Right lobe of liver (tissue), 6 donors: Measurements from ENCODE around the gene CKAP5. TPM values are rescaled to one million over a fixed set of nuclear protein-coding genes. Genes with fewer than 3 reads are reported as not detected.

Experiments
- ATAC-seq, 4 donors: fragments of 200-7000 bp; cut with Tn5 transposase; one replicate each; pipeline ENCODE4 v1.9.1; 2020; ENCODE audit warnings: mild to moderate bottlenecking in 4 of 4, moderate library complexity in 4 of 4
- DNase-seq, 3 donors: peaks; one replicate each; pipeline ENCODE4 v3.0.0-alpha.2; 2020
- H3K27ac ChIP-seq, 3 donors: fragments of 200-600 bp; one replicate each; pipeline ENCODE4 v1.8.0; 2022
- H3K27me3 ChIP-seq, 2 donors: fragments of 200-600 bp; one replicate each; pipeline ENCODE4 v1.8.0; 2022
- H3K36me3 ChIP-seq, 4 donors: fragments of 200-600 bp; sonication (generic) in 1 of 4; one replicate each; pipeline versions ENCODE4 v1.5.1 to v1.8.0; 2017 to 2022; ENCODE audit warnings: control low read depth in 1 of 4
- H3K4me1 ChIP-seq, 4 donors: fragments of 200-600 bp; sonication (generic) in 1 of 4; one replicate each; pipeline versions ENCODE4 v1.5.1 to v1.8.0; 2017 to 2022; ENCODE audit warnings: control low read depth in 1 of 4
- H3K4me3 ChIP-seq, 3 donors: fragments of 200-600 bp; one replicate each; pipeline ENCODE4 v1.8.0; 2022
- H3K9me3 ChIP-seq, 4 donors: fragments of 200-600 bp; sonication (generic) in 1 of 4; one replicate each; pipeline versions ENCODE4 v1.5.1 to v1.8.0; 2017 to 2022; ENCODE audit warnings: control low read depth in 1 of 4
- CTCF ChIP-seq, 4 donors: fragments of 200-600 bp in 3 of 4; fragments of 450-650 bp in 1 of 4; IDR thresholded peaks; one replicate each; pipeline versions ENCODE4 v1.5.1 to v1.8.0; 2016 to 2022; ENCODE audit warnings: antibody characterized with exemption in 4 of 4, mild to moderate bottlenecking in 2 of 4
- POLR2A ChIP-seq: fragments of 450-650 bp; IDR thresholded peaks from one replicate; pipeline ENCODE4 v1.6.1; 2017; ENCODE audit warnings: antibody characterized with exemption, mild to moderate bottlenecking
- WGBS: methylation state at CpG from one replicate; pipeline ENCODE4 v1.1.6; 2018; ENCODE audit warnings: low coverage, low lambda C conversion rate; ENCODE audit not compliant: insufficient coverage; ENCODE audit errors: missing lambda C conversion rate; 5-methylcytosine and 5-hydroxymethylcytosine counted together
- intact Hi-C, 2 donors: fragments of 100-400 bp; cut with DNase I; formaldehyde crosslinking; loops; one replicate each; pipeline versions ENCODE4 v1.11.2 to v1.14.1; 2022
- total RNA-seq, 6 experiments: library from RNA; depleted of rRNA in 2 of 6; stranded (reverse); fragments of >200 nt in 2 of 6; fragmentation: NEBNext Ultra II Directional in 3 of 6; extraction: Animal tissue kit (Norgen Biotek cat#: 25700) in 3 of 6; gene quantifications; one replicate each; pipeline versions ENCODE4 v1.1.0 to v1.2.4, GENCODE V29; 2016 to 2023
- donor health status: DM: no; HTN: yes; CAD: no.
- donor health status: DM: no; HTN: no; CAD: no.
- donor health status: DM: no; HTN: no; CAD: no.
- donor health status: DM: no; HTN: yes; CAD: no.
- donor health status: DM: no; HTN: yes; CAD: no.

CKAP5 gene
- total RNA-seq, 6 experiments from 2014 or later = 12.9 to 30.2 (median 21.2) TPM

DNA sequence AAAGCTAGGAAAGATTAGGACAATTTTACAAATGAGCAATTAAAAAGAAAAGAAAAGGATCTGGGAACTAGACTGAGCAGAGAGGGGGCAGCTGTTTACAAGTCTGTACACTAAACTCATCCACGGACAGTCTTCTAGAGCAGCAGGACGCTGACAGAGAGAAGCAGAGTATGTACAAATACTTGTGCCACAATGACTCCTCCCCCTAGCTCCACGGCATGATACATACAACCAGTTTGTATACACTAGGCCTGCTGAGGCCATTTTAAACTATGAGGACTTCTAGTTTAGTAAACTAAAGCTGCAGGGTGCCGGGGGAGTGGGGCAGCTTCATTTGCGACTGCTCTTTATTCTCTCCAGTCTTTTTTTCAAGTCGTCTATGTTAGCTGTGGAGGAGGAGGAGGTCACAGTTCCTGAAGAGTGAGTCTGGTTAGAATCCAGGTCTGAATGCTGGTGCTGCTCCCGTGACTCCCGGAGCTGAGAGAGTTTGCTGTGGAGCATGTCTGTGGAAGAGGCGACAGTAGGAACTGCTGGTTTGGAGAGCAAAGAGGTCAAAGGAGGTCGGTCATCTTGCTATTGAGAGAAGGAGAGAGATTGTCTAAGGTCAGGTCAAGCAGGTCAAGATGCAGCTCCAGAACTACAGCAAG is 102.3 kb downstream of the CKAP5 start:
- ATAC-seq (peak in 2 of 4 donors; percentile 3 to 8), DNase-seq (no peak)
- Histone ChIP-seq H3K36me3 (peaks cover 4 to 65% (median 34%) of the 10 kb centered on the region in 4 donors), H3K27me3 (no peaks in the 10 kb centered on the region), H3K27ac (no peak overlapping the region), H3K4me3 (no peak overlapping the region), H3K4me1 (no peaks in the 10 kb centered on the region), H3K9me3 (no peaks in the 10 kb centered on the region)
- TF ChIP-seq POLR2A (no peak), CTCF (IDR thresholded peaks at IDR 0.05) (no peak)
- 62% methylated on average over 9 of the region's 10 CpGs for WGBS
- intact Hi-C loops = no loop called here

- Histone ChIP-seq H3K4me3 (no peak overlapping the region), H3K36me3 (peaks cover 4 to 72% (median 39%) of the 10 kb centered on the region in 4 donors), H3K9me3 (no peaks in the 10 kb centered on the region), H3K4me1 (no peaks in the 10 kb centered on the region), H3K27ac (no peak overlapping the region), H3K27me3 (no peaks in the 10 kb centered on the region)
- ATAC-seq (no peak), DNase-seq (no peak)
- TF ChIP-seq POLR2A = no peak
- 66% methylated on average over 2 of the region's 2 CpGs for WGBS
- intact Hi-C loops = no loop called here
Observed at GRCh38 chr11:46743043-46743442, 103.0 kb downstream of the CKAP5 start.

DNA sequence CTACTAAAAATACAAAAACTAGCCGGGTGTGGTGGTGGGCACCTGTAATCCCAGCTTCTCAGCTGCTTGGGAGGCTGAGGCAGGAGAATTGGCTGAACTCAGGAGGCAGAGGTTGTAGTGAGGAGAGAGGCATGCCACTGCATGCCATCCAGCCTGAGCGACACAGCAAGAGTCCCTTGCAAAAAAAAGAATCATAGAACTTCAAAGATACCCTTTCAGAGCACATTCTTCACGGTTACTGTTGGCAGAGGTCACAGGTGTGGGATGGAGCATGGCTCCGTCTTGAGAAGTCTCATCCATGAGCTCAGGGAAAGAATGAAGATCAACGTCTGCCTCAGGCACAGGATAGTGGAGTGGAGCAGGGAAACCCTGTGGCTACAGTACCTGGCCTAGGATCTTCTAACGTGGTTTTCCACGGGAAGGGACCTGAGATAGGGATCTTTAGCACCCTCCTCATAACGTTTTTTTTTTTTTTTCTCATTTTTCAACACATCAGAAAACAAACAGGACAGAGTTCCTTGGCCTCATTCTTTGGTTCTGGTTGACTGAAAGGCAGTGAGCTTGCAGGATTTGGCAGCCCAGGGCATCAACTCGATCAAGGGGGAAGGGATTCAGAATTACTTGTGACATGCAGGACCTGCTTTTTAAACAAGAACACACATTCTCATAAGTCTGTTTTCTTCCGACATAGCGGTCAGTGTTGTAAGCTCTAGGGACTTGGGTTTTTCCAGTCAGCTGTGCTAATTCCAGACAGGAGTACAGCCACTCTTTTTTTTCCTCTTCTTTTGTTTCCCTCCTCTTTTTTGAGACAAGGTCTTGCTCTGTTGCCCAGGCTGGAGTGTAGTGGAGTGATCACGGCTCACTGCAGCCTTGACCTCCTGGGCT is 104.2 kb downstream of the CKAP5 start:
- TF ChIP-seq CTCF (IDR thresholded peaks at IDR 0.05) = no peak
- peak; percentile 14 for TF ChIP-seq POLR2A
- 81% methylated on average over 12 of the region's 12 CpGs for WGBS
- H3K27ac ChIP-seq = no peak overlapping the region
- H3K27me3 ChIP-seq = no peaks in the 10 kb centered on the region
- H3K4me3 ChIP-seq = no peak overlapping the region
- DNase-seq (no peak), ATAC-seq (no peak)
- intact Hi-C loops = no loop called here
- H3K9me3 ChIP-seq = no peaks in the 10 kb centered on the region
- peaks cover 0 to 2% (median 0%) of the 10 kb centered on the region in 4 donors for H3K4me1 ChIP-seq
- H3K36me3 ChIP-seq = peaks cover 4 to 82% (median 43%) of the 10 kb centered on the region in 4 donors

DNA sequence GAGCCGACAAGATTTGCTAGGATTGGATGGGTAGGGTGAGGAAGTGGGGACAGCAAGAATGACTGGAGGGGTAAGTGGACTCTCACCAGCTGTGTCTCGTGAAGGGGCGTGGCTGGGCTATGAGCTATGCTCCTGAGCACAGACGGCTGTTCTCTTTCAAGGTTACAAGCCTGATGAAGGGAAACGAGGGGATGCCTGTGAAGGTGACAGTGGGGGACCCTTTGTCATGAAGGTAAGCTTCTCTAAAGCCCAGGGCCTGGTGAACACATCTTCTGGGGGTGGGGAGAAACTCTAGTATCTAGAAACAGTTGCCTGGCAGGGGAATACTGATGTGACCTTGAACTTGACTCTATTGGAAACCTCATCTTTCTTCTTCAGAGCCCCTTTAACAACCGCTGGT is 107.2 kb downstream of the CKAP5 start:
- DNase-seq (peak in 1 of 3 donors; percentile 20), ATAC-seq (no peak)
- peaks cover 4 to 93% (median 48%) of the 10 kb centered on the region in 4 donors for H3K36me3 ChIP-seq
- peaks cover 0 to 30% (median 9%) of the 10 kb centered on the region in 4 donors for H3K4me1 ChIP-seq
- no peak overlapping the region for H3K4me3 ChIP-seq
- WGBS = 79% methylated on average over 5 of the region's 6 CpGs
- H3K27ac ChIP-seq = no peak overlapping the region
- no peaks in the 10 kb centered on the region for H3K9me3 ChIP-seq
- TF ChIP-seq POLR2A (no peak), CTCF (IDR thresholded peaks at IDR 0.05) (no peak)
- intact Hi-C loops = no loop called here
- no peaks in the 10 kb centered on the region for H3K27me3 ChIP-seq

- no peak for DNase-seq
- no peaks in the 10 kb centered on the region for H3K27me3 ChIP-seq
- no peak for ATAC-seq
- H3K4me3 ChIP-seq = no peak overlapping the region
- intact Hi-C loops = no loop called here
- peaks cover 4 to 94% (median 50%) of the 10 kb centered on the region in 4 donors for H3K36me3 ChIP-seq
- peaks cover 0 to 33% (median 13%) of the 10 kb centered on the region in 4 donors for H3K4me1 ChIP-seq
- H3K27ac ChIP-seq = peak overlapping the region in 1 of 3 donors; percentile 78
- H3K9me3 ChIP-seq = no peaks in the 10 kb centered on the region
- TF ChIP-seq POLR2A (no peak), CTCF (IDR thresholded peaks at IDR 0.05) (no peak)
- WGBS = 84% methylated on average over 8 of the region's 11 CpGs
Observed at GRCh38 chr11:46737699-46738098, 108.4 kb downstream of the CKAP5 start.
